AG09309 (cell line): ENCODE measurements around the gene DHX34.

Experiments
- DNase-seq: peaks from one replicate; pipeline ENCODE4 v3.0.0-alpha.2; 2010; ENCODE audit warnings: low read depth
- H3K4me3 ChIP-seq: 2 replicates; pipeline ENCODE4 v1.5.1; 2011; ENCODE audit warnings: mild to moderate bottlenecking, low read depth, low read length, moderate library complexity; ENCODE audit not compliant: control insufficient read depth
- TF ChIP-seq, protein P1 (sequence below): IDR thresholded peaks from 2 replicates; pipeline ENCODE4 v1.5.1; 2011; ENCODE audit warnings: mild to moderate bottlenecking, low read depth, low read length, inconsistent platforms; ENCODE audit not compliant: insufficient read depth, control insufficient read depth; ENCODE audit errors: missing control alignments

The DHX34 gene

DNA sequence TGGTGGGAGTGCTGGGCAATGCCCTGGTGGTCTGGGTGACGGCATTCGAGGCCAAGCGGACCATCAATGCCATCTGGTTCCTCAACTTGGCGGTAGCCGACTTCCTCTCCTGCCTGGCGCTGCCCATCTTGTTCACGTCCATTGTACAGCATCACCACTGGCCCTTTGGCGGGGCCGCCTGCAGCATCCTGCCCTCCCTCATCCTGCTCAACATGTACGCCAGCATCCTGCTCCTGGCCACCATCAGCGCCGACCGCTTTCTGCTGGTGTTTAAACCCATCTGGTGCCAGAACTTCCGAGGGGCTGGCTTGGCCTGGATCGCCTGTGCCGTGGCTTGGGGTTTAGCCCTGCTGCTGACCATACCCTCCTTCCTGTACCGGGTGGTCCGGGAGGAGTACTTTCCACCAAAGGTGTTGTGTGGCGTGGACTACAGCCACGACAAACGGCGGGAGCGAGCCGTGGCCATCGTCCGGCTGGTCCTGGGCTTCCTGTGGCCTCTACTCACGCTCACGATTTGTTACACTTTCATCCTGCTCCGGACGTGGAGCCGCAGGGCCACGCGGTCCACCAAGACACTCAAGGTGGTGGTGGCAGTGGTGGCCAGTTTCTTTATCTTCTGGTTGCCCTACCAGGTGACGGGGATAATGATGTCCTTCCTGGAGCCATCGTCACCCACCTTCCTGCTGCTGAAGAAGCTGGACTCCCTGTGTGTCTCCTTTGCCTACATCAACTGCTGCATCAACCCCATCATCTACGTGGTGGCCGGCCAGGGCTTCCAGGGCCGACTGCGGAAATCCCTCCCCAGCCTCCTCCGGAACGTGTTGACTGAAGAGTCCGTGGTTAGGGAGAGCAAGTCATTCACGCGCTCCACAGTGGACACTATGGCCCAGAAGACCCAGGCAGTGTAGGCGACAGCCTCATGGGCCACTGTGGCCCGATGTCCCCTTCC is 28.9 kb upstream of the DHX34 start:
- no peak overlapping the region for H3K4me3 ChIP-seq
- TF ChIP-seq, protein P1, sequence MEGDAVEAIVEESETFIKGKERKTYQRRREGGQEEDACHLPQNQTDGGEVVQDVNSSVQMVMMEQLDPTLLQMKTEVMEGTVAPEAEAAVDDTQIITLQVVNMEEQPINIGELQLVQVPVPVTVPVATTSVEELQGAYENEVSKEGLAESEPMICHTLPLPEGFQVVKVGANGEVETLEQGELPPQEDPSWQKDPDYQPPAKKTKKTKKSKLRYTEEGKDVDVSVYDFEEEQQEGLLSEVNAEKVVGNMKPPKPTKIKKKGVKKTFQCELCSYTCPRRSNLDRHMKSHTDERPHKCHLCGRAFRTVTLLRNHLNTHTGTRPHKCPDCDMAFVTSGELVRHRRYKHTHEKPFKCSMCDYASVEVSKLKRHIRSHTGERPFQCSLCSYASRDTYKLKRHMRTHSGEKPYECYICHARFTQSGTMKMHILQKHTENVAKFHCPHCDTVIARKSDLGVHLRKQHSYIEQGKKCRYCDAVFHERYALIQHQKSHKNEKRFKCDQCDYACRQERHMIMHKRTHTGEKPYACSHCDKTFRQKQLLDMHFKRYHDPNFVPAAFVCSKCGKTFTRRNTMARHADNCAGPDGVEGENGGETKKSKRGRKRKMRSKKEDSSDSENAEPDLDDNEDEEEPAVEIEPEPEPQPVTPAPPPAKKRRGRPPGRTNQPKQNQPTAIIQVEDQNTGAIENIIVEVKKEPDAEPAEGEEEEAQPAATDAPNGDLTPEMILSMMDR = no peak
- DNase-seq = no peak

DNA sequence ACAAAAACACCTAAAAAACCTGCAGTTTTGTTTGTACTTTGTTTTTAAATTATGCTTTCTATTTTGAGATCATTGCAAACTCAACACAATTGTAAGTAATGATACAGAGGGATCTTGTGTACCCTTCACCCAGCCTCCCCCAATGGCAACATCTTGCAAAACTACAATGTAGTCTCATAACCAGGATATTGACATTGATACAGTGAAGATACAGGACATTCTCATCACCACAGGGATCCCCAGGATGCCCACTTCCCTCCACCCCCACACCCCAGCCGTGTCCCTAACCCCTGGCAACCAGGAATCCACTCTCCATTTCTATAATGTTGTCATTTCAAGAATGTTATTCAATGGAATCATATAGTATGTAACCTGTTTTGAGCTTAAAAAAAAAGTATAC is 27.5 kb upstream of the DHX34 start:
- DNase-seq = no peak
- TF ChIP-seq, protein P1 = no peak

DNA sequence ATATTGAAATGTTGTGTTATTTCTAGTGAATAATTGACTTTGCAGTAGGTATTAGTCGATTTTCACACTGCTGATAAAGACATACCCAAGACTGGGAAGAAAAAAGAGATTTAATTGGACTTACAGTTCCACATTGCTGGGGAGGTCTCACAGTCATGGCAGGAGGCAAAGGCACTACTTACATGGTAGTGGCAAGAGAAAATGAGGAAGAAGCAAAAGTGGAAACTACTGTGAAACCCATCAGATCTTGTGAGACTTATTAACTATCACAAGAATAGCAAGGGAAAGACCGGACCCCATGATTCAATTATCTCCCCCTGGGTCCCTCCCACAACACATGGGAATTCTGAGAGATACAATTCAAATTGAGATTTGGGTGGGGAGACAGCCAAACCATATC is 27.1 kb upstream of the DHX34 start:
- DNase-seq = no peak
- TF ChIP-seq, protein P1 = no peak

More for the DNA sequence above, 27.5 kb upstream of the DHX34 start:
- no peak overlapping the region for H3K4me3 ChIP-seq

DNA sequence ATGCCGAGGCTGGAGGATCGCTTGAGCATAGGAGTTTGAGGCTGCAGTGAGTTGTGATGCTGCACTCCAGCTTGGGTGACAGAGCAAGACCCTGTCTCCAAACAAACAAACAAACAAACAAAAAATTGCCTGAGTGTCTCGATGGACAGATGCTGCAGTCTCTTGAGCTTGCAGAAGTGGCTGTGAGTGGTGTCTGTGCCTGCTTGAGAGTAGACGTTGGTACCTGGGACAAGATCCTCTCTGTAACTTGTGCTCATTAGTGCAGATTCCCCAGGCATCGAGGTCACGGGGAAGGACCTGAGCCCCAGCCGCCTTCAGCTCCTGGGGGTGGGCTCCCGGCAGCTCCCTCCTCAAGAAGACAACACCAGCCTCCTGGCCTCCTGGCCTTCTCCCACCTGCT is 25.7 kb upstream of the DHX34 start:
- H3K4me3 ChIP-seq = no peak overlapping the region
- TF ChIP-seq, protein P1 = no peak
- DNase-seq = no peak

More for the DNA sequence above, 27.1 kb upstream of the DHX34 start:
- H3K4me3 ChIP-seq = no peak overlapping the region

DNA sequence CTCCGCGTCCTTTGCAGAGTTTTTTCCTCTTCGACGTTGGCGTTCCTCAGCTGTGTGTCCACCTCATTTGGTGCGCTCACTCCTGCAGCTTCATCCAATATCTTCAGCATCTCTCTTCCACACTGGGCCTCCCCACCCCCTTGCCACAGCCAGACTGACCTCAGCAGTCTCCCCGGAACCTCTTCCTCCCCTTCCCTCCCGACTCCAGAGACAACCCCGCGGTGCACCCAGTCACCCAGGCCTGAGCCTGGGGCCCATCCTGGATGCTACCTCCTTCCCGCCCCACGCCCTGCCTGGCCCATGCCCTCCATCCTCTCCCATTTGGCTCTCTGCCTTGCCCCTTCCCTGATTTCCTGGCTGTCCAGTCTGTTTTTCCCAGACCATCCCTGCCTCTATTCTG is 25.2 kb upstream of the DHX34 start:
- H3K4me3 ChIP-seq = no peak overlapping the region
- no peak for DNase-seq
- TF ChIP-seq, protein P1 = no peak

DNA sequence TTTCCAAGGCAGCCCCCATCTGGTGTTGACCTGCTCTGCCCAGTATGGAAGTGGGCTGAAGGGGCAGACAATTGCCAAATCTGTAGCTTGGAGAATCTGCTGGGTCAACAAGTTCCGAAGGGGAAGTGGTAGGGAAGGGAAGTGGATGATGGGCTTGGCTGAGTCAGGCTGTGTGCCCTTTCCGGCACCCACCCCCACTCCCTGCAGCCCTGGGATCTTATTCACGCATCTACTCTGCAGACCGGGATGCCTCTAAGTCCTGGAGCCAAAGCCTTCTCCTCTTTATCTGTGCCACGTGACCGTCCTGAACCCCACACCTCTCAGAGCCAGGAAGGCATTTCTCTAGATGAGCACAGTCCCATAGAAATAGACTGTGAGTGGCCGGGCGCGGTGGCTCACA is 24.6 kb upstream of the DHX34 start:
- no peak overlapping the region for H3K4me3 ChIP-seq
- TF ChIP-seq, protein P1 = no peak
- no peak for DNase-seq
